Esophagus squamous epithelium (tissue), 4 donors: ENCODE results near the gene SLC7A14.

Experiments used
- POLR2A ChIP-seq, 4 donors: fragments of 450-650 bp; IDR thresholded peaks; one replicate each; pipeline ENCODE4 v1.6.1; 2017; ENCODE audit warnings: antibody characterized with exemption in 4 of 4, mild to moderate bottlenecking in 4 of 4, moderate library complexity in 3 of 4
- TF ChIP-seq, protein P1 (sequence below), 6 experiments: fragments of 450-650 bp in 4 of 6; fragments of 200-600 bp in 2 of 6; sonication (generic) in 2 of 6; IDR thresholded peaks; one replicate each; pipeline ENCODE4 v1.5.1; 2016 to 2019; ENCODE audit warnings: antibody characterized with exemption in 6 of 6, mild to moderate bottlenecking in 4 of 6, moderate library complexity in 4 of 6

DNA sequence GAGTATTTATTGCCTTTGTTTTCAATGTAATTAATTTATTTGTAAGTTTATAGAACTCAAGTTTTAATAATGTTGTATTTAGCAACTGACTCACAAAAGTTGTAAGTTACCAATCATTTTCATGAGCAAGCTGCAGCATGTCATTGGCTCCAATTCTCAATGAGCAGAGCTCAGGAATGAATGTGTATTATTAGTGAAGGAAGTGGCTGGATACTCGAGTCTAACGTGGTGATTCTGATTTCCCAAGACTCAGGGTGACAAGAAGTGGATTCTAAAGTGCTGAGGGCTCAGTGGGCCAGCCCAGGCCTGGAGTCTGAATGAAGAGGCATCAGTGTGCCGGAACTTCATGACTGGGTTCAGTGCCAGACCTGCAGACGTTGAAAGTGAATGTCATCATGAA lies 127.6 kb downstream of the SLC7A14 start:
- TF ChIP-seq, protein P1, sequence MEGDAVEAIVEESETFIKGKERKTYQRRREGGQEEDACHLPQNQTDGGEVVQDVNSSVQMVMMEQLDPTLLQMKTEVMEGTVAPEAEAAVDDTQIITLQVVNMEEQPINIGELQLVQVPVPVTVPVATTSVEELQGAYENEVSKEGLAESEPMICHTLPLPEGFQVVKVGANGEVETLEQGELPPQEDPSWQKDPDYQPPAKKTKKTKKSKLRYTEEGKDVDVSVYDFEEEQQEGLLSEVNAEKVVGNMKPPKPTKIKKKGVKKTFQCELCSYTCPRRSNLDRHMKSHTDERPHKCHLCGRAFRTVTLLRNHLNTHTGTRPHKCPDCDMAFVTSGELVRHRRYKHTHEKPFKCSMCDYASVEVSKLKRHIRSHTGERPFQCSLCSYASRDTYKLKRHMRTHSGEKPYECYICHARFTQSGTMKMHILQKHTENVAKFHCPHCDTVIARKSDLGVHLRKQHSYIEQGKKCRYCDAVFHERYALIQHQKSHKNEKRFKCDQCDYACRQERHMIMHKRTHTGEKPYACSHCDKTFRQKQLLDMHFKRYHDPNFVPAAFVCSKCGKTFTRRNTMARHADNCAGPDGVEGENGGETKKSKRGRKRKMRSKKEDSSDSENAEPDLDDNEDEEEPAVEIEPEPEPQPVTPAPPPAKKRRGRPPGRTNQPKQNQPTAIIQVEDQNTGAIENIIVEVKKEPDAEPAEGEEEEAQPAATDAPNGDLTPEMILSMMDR (IDR thresholded peaks at IDR 0.05): no peak
- no peak for TF ChIP-seq POLR2A (IDR thresholded peaks at IDR 0.05)
